Measurements from ENCODE around the gene ADAMTS13.
A peak's percentile ranks its signal among the peaks of the same experiment; 100 is the strongest.

The ADAMTS13 gene

GRCh38 chr9:133393399-133393798 lies 28.8 kb upstream of the ADAMTS13 start:
- no peak for DNase-seq

GRCh38 chr9:133394687-133395271 lies 27.4 kb upstream of the ADAMTS13 start:
- no peak for DNase-seq

- no peak for DNase-seq
Measured at GRCh38 chr9:133396952-133397351, 25.2 kb upstream of the ADAMTS13 start.

- no peak for DNase-seq
Measured at GRCh38 chr9:133397370-133397769, 24.8 kb upstream of the ADAMTS13 start.

- no peak for DNase-seq
Measured at GRCh38 chr9:133397895-133398294, 24.3 kb upstream of the ADAMTS13 start.

- no peak for DNase-seq
Measured at GRCh38 chr9:133400292-133400691, 21.9 kb upstream of the ADAMTS13 start.

GRCh38 chr9:133401588-133401987 lies 20.6 kb upstream of the ADAMTS13 start:
- no peak for DNase-seq

- no peak for DNase-seq
Measured at GRCh38 chr9:133402689-133403088, 19.5 kb upstream of the ADAMTS13 start.

- DNase-seq: peak; percentile 66
Measured at GRCh38 chr9:133403766-133404453, 18.3 kb upstream of the ADAMTS13 start.

- no peak for DNase-seq
Measured at GRCh38 chr9:133404454-133405002, 17.6 kb upstream of the ADAMTS13 start.

- no peak for DNase-seq
Measured at GRCh38 chr9:133405508-133406438, 16.4 kb upstream of the ADAMTS13 start.

GRCh38 chr9:133406480-133407307 lies 15.5 kb upstream of the ADAMTS13 start:
- DNase-seq: peak; percentile 84

GRCh38 chr9:133408042-133408441 lies 14.1 kb upstream of the ADAMTS13 start:
- no peak for DNase-seq

- DNase-seq: no peak
Measured at GRCh38 chr9:133415170-133415569, 7.0 kb upstream of the ADAMTS13 start.

- DNase-seq: peak; percentile 87
Measured at GRCh38 chr9:133417541-133418461, 4.4 kb upstream of the ADAMTS13 start, which contains the start of gene REXO4. Gene REXO4, minus strand, starts transcription at chr9:133418010. Its CDS starts 166 bp downstream, at chr9:133417844.

- no peak for DNase-seq
Measured at GRCh38 chr9:133419005-133419404, 3.2 kb upstream of the ADAMTS13 start.

- DNase-seq: peak; percentile 43
Measured at GRCh38 chr9:133420392-133420827, 1.8 kb upstream of the ADAMTS13 start.

GRCh38 chr9:133423216-133423615 lies 1.0 kb downstream of the ADAMTS13 start:
- no peak for DNase-seq

- no peak for DNase-seq
Measured at GRCh38 chr9:133424187-133424586, 2.0 kb downstream of the ADAMTS13 start.

- no peak for DNase-seq
Measured at GRCh38 chr9:133425049-133425632, 3.0 kb downstream of the ADAMTS13 start.

- DNase-seq: no peak
Measured at GRCh38 chr9:133426011-133426410, 3.8 kb downstream of the ADAMTS13 start.

All from CD4-positive, alpha-beta T cell treated with Interleukin-21 for 1 hour (primary cell).